Measurements from ENCODE around the gene RBMS3.

DNA sequence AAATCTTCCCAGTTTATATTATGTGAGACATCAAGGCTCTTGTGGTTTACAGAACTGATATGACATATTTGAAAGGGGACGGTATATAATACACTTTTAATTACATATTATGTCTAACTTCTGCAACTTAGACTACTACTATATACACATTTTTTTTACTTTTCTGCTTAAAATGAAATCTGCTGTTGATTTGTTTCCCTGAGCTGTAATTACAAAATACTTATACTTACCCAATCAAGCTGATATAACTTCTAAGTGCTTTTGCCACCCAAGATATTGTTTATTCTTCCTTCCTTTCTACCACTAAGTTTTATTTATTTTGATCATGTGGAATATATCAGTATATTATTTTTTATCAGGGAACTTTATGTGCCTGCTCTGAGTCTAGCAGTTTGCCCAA, 671.6 kb downstream of the RBMS3 start:
- TF ChIP-seq, protein P1, sequence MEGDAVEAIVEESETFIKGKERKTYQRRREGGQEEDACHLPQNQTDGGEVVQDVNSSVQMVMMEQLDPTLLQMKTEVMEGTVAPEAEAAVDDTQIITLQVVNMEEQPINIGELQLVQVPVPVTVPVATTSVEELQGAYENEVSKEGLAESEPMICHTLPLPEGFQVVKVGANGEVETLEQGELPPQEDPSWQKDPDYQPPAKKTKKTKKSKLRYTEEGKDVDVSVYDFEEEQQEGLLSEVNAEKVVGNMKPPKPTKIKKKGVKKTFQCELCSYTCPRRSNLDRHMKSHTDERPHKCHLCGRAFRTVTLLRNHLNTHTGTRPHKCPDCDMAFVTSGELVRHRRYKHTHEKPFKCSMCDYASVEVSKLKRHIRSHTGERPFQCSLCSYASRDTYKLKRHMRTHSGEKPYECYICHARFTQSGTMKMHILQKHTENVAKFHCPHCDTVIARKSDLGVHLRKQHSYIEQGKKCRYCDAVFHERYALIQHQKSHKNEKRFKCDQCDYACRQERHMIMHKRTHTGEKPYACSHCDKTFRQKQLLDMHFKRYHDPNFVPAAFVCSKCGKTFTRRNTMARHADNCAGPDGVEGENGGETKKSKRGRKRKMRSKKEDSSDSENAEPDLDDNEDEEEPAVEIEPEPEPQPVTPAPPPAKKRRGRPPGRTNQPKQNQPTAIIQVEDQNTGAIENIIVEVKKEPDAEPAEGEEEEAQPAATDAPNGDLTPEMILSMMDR (IDR thresholded peaks at IDR 0.05): no peak
- TF ChIP-seq POLR2AphosphoS5 (IDR thresholded peaks at IDR 0.05): no peak
